Uterus (tissue), 4 donors: ENCODE measurements around the gene TMEM213. TPM values are rescaled to one million over a fixed set of nuclear protein-coding genes. Genes with fewer than 3 reads are reported as not detected.
"Not testable (repeated sequence)": the region's sequence is repeated elsewhere in the genome, so short reads cannot be mapped to it uniquely, and the experiment has no call there.

ENCODE experiments used
- DNase-seq, 2 donors: peaks; one replicate each; pipeline ENCODE4 v3.0.0-alpha.2; 2019 to 2020
- H3K27ac ChIP-seq, 2 donors: fragments of 200-600 bp; sonication (generic); 1 replicate in 1 of 2; 2 replicates in 1 of 2; pipeline ENCODE4 v1.5.1; 2016 to 2018
- H3K27me3 ChIP-seq, 2 donors: fragments of 200-600 bp; sonication (generic); one replicate each; pipeline ENCODE4 v1.5.1; 2018 to 2019; ENCODE audit warnings: control low read depth in 1 of 2
- H3K36me3 ChIP-seq, 2 donors: fragments of 200-600 bp; sonication (generic); one replicate each; pipeline ENCODE4 v1.5.1; 2019; ENCODE audit warnings: control low read depth in 1 of 2
- H3K4me1 ChIP-seq, 2 donors: fragments of 200-600 bp; sonication (generic); one replicate each; pipeline ENCODE4 v1.5.1; 2018 to 2019; ENCODE audit warnings: control low read depth in 1 of 2
- H3K4me3 ChIP-seq, 2 donors: fragments of 200-600 bp; sonication (generic); 1 replicate in 1 of 2; 2 replicates in 1 of 2; pipeline ENCODE4 v1.5.1; 2018 to 2019; ENCODE audit warnings: mild to moderate bottlenecking in 1 of 2
- H3K9me3 ChIP-seq, 2 donors: fragments of 200-600 bp; sonication (generic); one replicate each; pipeline ENCODE4 v1.5.1; 2019; ENCODE audit warnings: control low read depth in 1 of 2
- POLR2A ChIP-seq, 2 donors: fragments of 450-650 bp; IDR thresholded peaks; one replicate each; pipeline ENCODE4 v1.6.1; 2016; ENCODE audit warnings: antibody characterized with exemption in 2 of 2, mild to moderate bottlenecking in 1 of 2, moderate library complexity in 1 of 2
- intact Hi-C: fragments of 100-400 bp; cut with DNase I; formaldehyde crosslinking; loops from one replicate; pipeline ENCODE4 v1.15.1; 2023; ENCODE audit warnings: low total_unique reads
- total RNA-seq, 4 donors: library from RNA; depleted of rRNA in 3 of 4; stranded (reverse); fragments of >200 nt in 3 of 4; gene quantifications; one replicate each; pipeline versions ENCODE4 v1.1.0 to v1.2.4, GENCODE V29; 2014 to 2023
- TF ChIP-seq, protein P1 (sequence below), 4 experiments: fragments of 200-600 bp in 2 of 4; fragments of 450-650 bp in 2 of 4; sonication (generic) in 2 of 4; IDR thresholded peaks; one replicate each; pipeline ENCODE4 v1.5.1; 2016 to 2019; ENCODE audit warnings: antibody characterized with exemption in 4 of 4, mild to moderate bottlenecking in 2 of 4, moderate library complexity in 1 of 4
- donor health status: DM: yes; HTN: yes; CAD: no.

Gene TMEM213
- total RNA-seq, 4 donors from 2014 or later, result 0.35 TPM; not detected in 3

DNA sequence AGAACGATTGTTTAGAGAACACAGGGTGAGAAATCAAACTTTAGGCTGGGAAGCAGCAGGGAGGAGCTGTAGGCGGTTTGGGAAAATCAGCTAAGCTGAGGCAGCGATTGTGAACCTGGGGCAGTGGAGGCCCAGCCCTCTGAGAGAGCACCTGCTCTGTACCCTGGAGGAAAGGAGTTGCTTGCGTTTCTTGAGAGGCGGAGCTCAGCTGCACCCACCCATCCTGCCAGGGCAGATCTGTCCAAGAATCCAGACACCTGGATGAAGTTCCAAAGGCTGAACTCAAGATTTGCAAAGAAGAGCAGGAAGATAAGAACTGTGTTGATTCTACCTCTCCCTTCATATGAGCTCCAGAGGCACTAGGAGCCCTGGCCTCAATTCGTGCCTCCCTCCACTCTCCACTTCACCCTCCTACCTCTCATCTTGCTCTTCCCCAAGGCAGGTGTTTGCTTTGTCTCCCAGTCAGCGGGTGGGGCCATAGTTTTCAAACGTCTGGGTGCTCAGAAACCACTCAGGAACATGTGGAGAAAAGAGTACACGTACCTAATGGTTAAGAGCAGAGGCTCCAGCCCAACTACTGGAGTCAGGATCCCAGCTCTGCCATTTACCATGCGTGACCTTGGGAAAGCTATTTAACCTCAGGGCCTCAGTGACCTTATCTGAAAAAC lies 21.5 kb upstream of the TMEM213 start:
- H3K36me3 ChIP-seq, result no peaks in the 10 kb centered on the region
- no peak overlapping the region for H3K4me3 ChIP-seq
- no peak overlapping the region for H3K27ac ChIP-seq
- intact Hi-C loops, result no loop called here
- TF ChIP-seq, protein P1, sequence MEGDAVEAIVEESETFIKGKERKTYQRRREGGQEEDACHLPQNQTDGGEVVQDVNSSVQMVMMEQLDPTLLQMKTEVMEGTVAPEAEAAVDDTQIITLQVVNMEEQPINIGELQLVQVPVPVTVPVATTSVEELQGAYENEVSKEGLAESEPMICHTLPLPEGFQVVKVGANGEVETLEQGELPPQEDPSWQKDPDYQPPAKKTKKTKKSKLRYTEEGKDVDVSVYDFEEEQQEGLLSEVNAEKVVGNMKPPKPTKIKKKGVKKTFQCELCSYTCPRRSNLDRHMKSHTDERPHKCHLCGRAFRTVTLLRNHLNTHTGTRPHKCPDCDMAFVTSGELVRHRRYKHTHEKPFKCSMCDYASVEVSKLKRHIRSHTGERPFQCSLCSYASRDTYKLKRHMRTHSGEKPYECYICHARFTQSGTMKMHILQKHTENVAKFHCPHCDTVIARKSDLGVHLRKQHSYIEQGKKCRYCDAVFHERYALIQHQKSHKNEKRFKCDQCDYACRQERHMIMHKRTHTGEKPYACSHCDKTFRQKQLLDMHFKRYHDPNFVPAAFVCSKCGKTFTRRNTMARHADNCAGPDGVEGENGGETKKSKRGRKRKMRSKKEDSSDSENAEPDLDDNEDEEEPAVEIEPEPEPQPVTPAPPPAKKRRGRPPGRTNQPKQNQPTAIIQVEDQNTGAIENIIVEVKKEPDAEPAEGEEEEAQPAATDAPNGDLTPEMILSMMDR (IDR thresholded peaks at IDR 0.05), result no peak
- no peak for TF ChIP-seq POLR2A (IDR thresholded peaks at IDR 0.05)
- no peak for DNase-seq
- no peaks in the 10 kb centered on the region for H3K4me1 ChIP-seq
- no peaks in the 10 kb centered on the region for H3K9me3 ChIP-seq
- no peaks in the 10 kb centered on the region for H3K27me3 ChIP-seq

DNA sequence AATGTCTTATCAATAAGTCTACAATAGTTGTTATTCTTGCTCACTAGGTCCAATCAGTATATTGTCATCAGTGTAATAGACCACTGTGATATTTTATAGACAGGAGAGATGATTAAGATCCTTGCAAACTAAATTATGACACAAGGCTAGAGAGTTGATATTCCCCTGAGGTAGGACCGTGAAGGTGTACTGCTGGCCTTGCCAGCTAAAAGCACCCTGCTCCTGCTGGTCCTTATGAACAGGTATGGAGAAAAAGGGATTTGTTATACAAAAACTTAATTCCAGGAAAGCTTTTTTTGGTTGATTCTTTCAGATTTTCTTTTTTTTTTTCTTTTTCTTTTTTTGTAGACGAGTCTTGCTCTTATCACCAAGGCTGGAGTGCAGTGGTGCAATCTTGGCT lies 16.8 kb upstream of the TMEM213 start:
- H3K4me1 ChIP-seq, result no peaks in the 10 kb centered on the region
- TF ChIP-seq, protein P1 (IDR thresholded peaks at IDR 0.05), result no peak
- no peak for TF ChIP-seq POLR2A (IDR thresholded peaks at IDR 0.05)
- H3K4me3 ChIP-seq, result no peak overlapping the region
- H3K27me3 ChIP-seq, result no peaks in the 10 kb centered on the region
- no peaks in the 10 kb centered on the region for H3K36me3 ChIP-seq
- DNase-seq, result no peak
- no peaks in the 10 kb centered on the region for H3K9me3 ChIP-seq
- no peak overlapping the region for H3K27ac ChIP-seq
- intact Hi-C loops, result no loop called here

DNA sequence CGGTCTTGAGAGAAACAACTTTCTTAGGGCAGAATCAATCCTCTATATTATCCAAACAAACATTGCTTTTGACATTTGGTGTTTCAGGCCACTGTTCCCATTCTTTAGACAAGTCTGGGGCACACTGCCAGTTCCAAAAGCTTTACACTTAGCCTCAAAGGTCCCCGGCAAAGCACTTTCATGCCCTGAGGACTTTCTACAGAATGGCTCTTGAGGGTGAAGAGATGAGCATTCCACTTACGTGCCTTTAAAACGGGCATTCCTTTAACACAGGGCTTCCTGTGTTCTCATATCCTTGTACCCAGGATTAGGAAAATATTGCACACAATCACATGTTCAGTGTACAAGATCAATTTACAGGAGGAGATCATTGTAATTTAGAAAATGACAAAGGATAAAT lies 13.1 kb upstream of the TMEM213 start:
- Histone ChIP-seq H3K36me3 (no peaks in the 10 kb centered on the region), H3K27me3 (no peaks in the 10 kb centered on the region), H3K4me3 (no peak overlapping the region), H3K4me1 (no peaks in the 10 kb centered on the region), H3K27ac (no peak overlapping the region), H3K9me3 (no peaks in the 10 kb centered on the region)
- TF ChIP-seq, protein P1 (IDR thresholded peaks at IDR 0.05), result no peak
- no peak for TF ChIP-seq POLR2A (IDR thresholded peaks at IDR 0.05)
- intact Hi-C loops, result no loop called here
- no peak for DNase-seq

DNA sequence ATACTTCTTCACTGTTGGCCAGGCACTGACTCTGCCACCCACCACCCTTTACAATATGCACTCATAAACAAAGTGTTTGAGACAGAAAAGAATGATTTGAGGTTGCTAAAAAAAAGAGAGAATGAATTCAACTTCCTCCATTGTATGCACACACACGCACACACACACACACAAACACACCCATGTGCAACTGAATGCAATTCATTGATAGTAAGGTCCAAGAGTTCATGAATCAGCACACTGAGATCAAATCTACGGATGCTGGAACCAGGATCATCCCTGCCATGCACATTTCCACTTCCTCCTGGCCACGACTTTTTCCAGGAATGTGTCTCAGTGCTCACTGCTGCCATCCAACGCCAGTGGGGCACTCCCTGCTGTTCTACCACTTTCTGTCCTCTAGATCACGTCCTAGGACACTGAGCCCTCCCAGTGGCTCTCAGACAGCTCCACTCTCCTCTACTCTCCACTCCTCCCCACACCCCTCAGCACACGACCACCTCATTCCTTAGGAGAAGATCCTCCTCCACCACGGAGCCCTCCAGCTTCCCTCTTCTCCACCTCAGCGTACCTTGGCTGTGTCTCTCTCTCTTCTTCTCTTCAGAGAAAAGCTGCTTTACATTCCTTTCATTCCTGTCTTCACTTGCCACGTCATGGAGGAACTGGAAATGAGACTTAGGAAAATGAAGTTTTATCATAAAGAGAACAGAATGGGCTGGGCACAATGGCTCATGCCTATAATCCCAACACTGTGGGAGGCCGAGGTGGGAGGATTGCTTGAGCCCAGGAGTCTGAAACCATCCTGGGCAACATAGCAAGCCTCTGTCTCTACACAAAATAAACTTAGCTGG lies 12.0 kb upstream of the TMEM213 start:
- Histone ChIP-seq H3K9me3 (no peaks in the 10 kb centered on the region), H3K27me3 (no peaks in the 10 kb centered on the region), H3K36me3 (no peaks in the 10 kb centered on the region), H3K4me1 (no peaks in the 10 kb centered on the region), H3K27ac (no peak overlapping the region), H3K4me3 (no peak overlapping the region)
- intact Hi-C loops, result no loop called here
- TF ChIP-seq, protein P1 (IDR thresholded peaks at IDR 0.05), result no peak
- TF ChIP-seq POLR2A (IDR thresholded peaks at IDR 0.05), result no peak
- no peak for DNase-seq

DNA sequence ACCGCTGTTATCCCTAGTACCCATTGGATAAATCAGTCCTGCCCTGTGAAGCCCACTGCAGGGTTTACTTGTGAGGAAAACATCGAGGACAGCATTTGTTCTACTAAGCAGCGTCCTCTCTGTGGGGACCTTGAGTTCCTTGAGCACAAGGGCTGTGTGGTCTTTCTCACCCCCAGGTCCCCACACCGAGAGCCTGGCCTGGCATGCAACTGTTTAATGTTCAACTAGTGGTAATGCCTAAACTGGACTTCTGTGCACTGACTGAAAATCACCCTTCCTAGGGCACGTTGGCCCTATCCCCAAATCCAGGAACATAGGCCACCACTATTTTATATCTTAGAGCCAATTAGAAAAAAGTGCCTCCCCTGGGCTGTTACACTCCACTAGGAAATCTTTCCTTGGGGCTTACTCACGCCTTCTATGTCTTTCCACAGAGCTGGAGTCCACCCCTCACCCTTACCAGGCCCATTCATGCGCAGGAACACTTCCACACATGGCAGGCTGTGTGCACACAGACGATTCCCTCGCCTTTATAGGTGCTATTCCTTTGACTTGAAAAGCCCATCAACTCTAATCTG lies 1.7 kb upstream of the TMEM213 start:
- no peak for DNase-seq
- intact Hi-C loops, result no loop called here
- Histone ChIP-seq H3K4me3 (no peak overlapping the region), H3K4me1 (no peaks in the 10 kb centered on the region), H3K9me3 (no peaks in the 10 kb centered on the region), H3K36me3 (no peaks in the 10 kb centered on the region), H3K27me3 (no peaks in the 10 kb centered on the region), H3K27ac (no peak overlapping the region)
- TF ChIP-seq, protein P1 (IDR thresholded peaks at IDR 0.05), result no peak
- no peak for TF ChIP-seq POLR2A (IDR thresholded peaks at IDR 0.05)

DNA sequence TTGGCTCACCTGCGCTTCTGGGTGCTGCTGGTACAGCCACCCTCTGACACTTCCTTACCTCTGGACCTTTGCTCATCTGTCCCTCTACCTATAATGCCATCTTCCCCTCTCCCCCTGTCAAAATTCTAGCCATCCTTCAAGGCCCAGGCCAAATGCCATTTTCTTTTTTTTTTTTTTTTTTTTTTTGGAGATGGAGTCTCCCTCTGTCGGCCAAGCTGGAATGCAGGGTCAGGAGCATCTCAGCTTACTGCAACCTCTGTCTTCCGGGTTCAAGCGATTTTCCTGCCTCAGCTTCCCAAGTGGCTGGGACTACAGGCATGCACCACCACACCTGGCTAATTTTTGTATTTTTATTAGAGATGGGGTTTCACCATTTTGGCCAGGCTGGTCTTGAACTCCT lies 748 bp upstream of the TMEM213 start:
- H3K9me3 ChIP-seq, H3K4me1 ChIP-seq, intact Hi-C loops: not testable (repeated sequence)

More for the DNA sequence above, 748 bp upstream of the TMEM213 start:
- DNase-seq, H3K27ac ChIP-seq, H3K36me3 ChIP-seq, H3K27me3 ChIP-seq, H3K4me3 ChIP-seq: not testable (repeated sequence)
